ENCODE results near the gene ANO2.

The ANO2 gene

GRCh38 chr12:5650281-5650680, 294.8 kb downstream of the ANO2 start:
- no peak for DNase-seq (ENCODE audit: extremely low read depth, insufficient read length)
- no peaks in the 10 kb centered on the region for H3K36me3 ChIP-seq (ENCODE audit: control insufficient read depth, insufficient read depth, low read length)
- no peaks in the 10 kb centered on the region; the same call in 1 of the 2 replicates for H3K27me3 ChIP-seq (replicated peaks; ENCODE audit: control insufficient read depth, insufficient read depth, low read length)
- no peak for TF ChIP-seq CTCF (IDR thresholded peaks at IDR 0.05; ENCODE audit: insufficient read depth, low read length, poor library complexity, severe bottlenecking)
- H3K4me3 ChIP-seq (replicated peaks; ENCODE audit: low read depth, low read length), result no peak overlapping the region

GRCh38 chr12:5648692-5649359, 296.2 kb downstream of the ANO2 start:
- Histone ChIP-seq H3K4me3 (replicated peaks; ENCODE audit: low read depth, low read length) (no peak overlapping the region), H3K36me3 (ENCODE audit: control insufficient read depth, insufficient read depth, low read length) (no peaks in the 10 kb centered on the region), H3K27me3 (replicated peaks; ENCODE audit: control insufficient read depth, insufficient read depth, low read length) (no peaks in the 10 kb centered on the region; the same call in 1 of the 2 replicates)
- DNase-seq (ENCODE audit: extremely low read depth, insufficient read length), result no peak
- TF ChIP-seq CTCF (IDR thresholded peaks at IDR 0.05; ENCODE audit: insufficient read depth, low read length, poor library complexity, severe bottlenecking), result peak; percentile 56

GRCh38 chr12:5643266-5643665, 301.8 kb downstream of the ANO2 start:
- no peak for DNase-seq (ENCODE audit: extremely low read depth, insufficient read length)
- Histone ChIP-seq H3K36me3 (ENCODE audit: control insufficient read depth, insufficient read depth, low read length) (no peaks in the 10 kb centered on the region), H3K27me3 (replicated peaks; ENCODE audit: control insufficient read depth, insufficient read depth, low read length) (no peaks in the 10 kb centered on the region; the same call in 1 of the 2 replicates), H3K4me3 (replicated peaks; ENCODE audit: low read depth, low read length) (no peak overlapping the region)
- no peak for TF ChIP-seq CTCF (IDR thresholded peaks at IDR 0.05; ENCODE audit: insufficient read depth, low read length, poor library complexity, severe bottlenecking)

GRCh38 chr12:5637698-5638097, 307.4 kb downstream of the ANO2 start:
- H3K36me3 ChIP-seq (ENCODE audit: control insufficient read depth, insufficient read depth, low read length), result no peaks in the 10 kb centered on the region
- H3K4me3 ChIP-seq (replicated peaks; ENCODE audit: low read depth, low read length), result no peak overlapping the region
- no peak for TF ChIP-seq CTCF (IDR thresholded peaks at IDR 0.05; ENCODE audit: insufficient read depth, low read length, poor library complexity, severe bottlenecking)
- peaks cover 1% of the 10 kb centered on the region; the same call in 1 of the 2 replicates for H3K27me3 ChIP-seq (replicated peaks; ENCODE audit: control insufficient read depth, insufficient read depth, low read length)
- DNase-seq (ENCODE audit: extremely low read depth, insufficient read length), result no peak

- H3K4me3 ChIP-seq (replicated peaks; ENCODE audit: low read depth, low read length), result no peak overlapping the region
- TF ChIP-seq CTCF (IDR thresholded peaks at IDR 0.05; ENCODE audit: insufficient read depth, low read length, poor library complexity, severe bottlenecking), result no peak
- no peak for DNase-seq (ENCODE audit: extremely low read depth, insufficient read length)
- H3K27me3 ChIP-seq (replicated peaks; ENCODE audit: control insufficient read depth, insufficient read depth, low read length), result peaks cover 1% of the 10 kb centered on the region; the same call in 1 of the 2 replicates
- no peaks in the 10 kb centered on the region for H3K36me3 ChIP-seq (ENCODE audit: control insufficient read depth, insufficient read depth, low read length)
Measured at GRCh38 chr12:5636907-5637306, 308.2 kb downstream of the ANO2 start.

Measured in GM06990 (cell line).